Neural cell (in vitro differentiated cells): Measurements from ENCODE around the gene ATE1.

Source experiments
- POLR2AphosphoS5 ChIP-seq: IDR thresholded peaks from 2 replicates; pipeline ENCODE4 v1.6.1; 2012
- TF ChIP-seq, protein P1 (sequence below): fragments of 450-650 bp; IDR thresholded peaks from 2 replicates; pipeline ENCODE4 v1.5.1; 2014; ENCODE audit warnings: antibody characterized with exemption, mild to moderate bottlenecking, moderate library complexity; ENCODE audit not compliant: poor library complexity, severe bottlenecking

DNA sequence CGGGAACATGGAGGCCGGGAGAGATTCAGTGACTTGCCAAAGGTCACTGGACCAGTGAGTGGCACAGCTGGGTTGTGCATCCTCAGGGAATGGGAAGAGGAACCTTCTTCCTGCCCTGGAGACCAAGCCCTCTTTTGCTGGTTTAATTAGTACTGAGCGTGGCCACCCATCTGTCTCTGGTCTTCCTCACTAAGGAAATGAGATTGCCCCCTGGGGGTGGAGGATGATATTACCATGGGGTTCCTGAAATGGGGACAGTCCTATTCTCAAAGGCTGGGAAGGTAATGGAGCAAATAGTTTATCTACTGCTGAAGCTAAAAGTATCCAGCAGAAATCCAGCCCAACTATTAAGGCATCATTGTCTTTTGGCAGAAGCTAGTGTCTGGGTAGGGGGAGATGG, 231.0 kb downstream of the ATE1 start:
- TF ChIP-seq, protein P1, sequence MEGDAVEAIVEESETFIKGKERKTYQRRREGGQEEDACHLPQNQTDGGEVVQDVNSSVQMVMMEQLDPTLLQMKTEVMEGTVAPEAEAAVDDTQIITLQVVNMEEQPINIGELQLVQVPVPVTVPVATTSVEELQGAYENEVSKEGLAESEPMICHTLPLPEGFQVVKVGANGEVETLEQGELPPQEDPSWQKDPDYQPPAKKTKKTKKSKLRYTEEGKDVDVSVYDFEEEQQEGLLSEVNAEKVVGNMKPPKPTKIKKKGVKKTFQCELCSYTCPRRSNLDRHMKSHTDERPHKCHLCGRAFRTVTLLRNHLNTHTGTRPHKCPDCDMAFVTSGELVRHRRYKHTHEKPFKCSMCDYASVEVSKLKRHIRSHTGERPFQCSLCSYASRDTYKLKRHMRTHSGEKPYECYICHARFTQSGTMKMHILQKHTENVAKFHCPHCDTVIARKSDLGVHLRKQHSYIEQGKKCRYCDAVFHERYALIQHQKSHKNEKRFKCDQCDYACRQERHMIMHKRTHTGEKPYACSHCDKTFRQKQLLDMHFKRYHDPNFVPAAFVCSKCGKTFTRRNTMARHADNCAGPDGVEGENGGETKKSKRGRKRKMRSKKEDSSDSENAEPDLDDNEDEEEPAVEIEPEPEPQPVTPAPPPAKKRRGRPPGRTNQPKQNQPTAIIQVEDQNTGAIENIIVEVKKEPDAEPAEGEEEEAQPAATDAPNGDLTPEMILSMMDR: no peak
- TF ChIP-seq POLR2AphosphoS5: no peak
